BLaER1 treated with 17β-estradiol and CSF1 and Interleukin-3, amounts not matched to agents 10 nM and 100 nM (cell line): ENCODE measurements around the gene WDR6.

Source experiments
- H3K27ac ChIP-seq, 11 experiments: shearing (Covaris generic); formaldehyde crosslinking; 2 replicates each; pipeline ENCODE4 v1.8.1; 2022
- H3K27me3 ChIP-seq, 11 experiments: shearing (Covaris generic); formaldehyde crosslinking; 2 replicates each; pipeline ENCODE4 v1.8.1; 2022
- H3K36me3 ChIP-seq, 11 experiments: shearing (Covaris generic); formaldehyde crosslinking; 2 replicates each; pipeline ENCODE4 v1.8.1; 2022
- H3K4me1 ChIP-seq, 10 experiments: shearing (Covaris generic); formaldehyde crosslinking; 2 replicates each; pipeline ENCODE4 v1.8.1; 2022
- H3K4me2 ChIP-seq, 11 experiments: shearing (Covaris generic); formaldehyde crosslinking; 2 replicates each; pipeline ENCODE4 v1.8.1; 2022
- H3K4me3 ChIP-seq, 10 experiments: shearing (Covaris generic); formaldehyde crosslinking; 2 replicates each; pipeline ENCODE4 v1.8.1; 2022
- H3K9ac ChIP-seq, 11 experiments: shearing (Covaris generic); formaldehyde crosslinking; 2 replicates each; pipeline ENCODE4 v1.8.1; 2022
- H3K9me3 ChIP-seq, 11 experiments: shearing (Covaris generic); formaldehyde crosslinking; replicated peaks in 1 of 11; 2 replicates each; pipeline ENCODE4 v1.8.1; 2022
- H4K20me1 ChIP-seq, 11 experiments: shearing (Covaris generic); formaldehyde crosslinking; 2 replicates each; pipeline ENCODE4 v1.8.1; 2022
- Cebpa-rat ChIP-seq, 11 experiments: shearing (Covaris generic); IDR thresholded peaks; 2 replicates each; pipeline ENCODE4 v1.8.1; 2022

Gene WDR6

GRCh38 chr3:48970586-48970985, 36.6 kb upstream of the WDR6 start:
- H4K20me1 ChIP-seq: peaks cover 0 to 22% (median 15%) of the 10 kb centered on the region in 11 experiments; a peak in 14 of 22 replicates
- no peak overlapping the region for H3K4me3 ChIP-seq
- H3K9me3 ChIP-seq: no peaks in the 10 kb centered on the region
- no peak overlapping the region for H3K4me2 ChIP-seq
- peaks cover 0 to 18% (median 14%) of the 10 kb centered on the region in 10 experiments; a peak in 9 of 20 replicates for H3K4me1 ChIP-seq
- H3K9ac ChIP-seq: no peak overlapping the region
- H3K27ac ChIP-seq: no peak overlapping the region
- TF ChIP-seq Cebpa-rat (IDR thresholded peaks at IDR 0.05): no peak
- H3K27me3 ChIP-seq: no peaks in the 10 kb centered on the region
- H3K36me3 ChIP-seq: peaks cover 99 to 100% (median 99%) of the 10 kb centered on the region in 11 experiments

- Histone ChIP-seq H3K27ac (no peak overlapping the region), H4K20me1 (peaks cover 0 to 15% (median 0%) of the 10 kb centered on the region in 11 experiments; a peak in 5 of 22 replicates), H3K36me3 (peaks cover 99 to 100% (median 100%) of the 10 kb centered on the region in 11 experiments), H3K27me3 (no peaks in the 10 kb centered on the region), H3K9ac (no peak overlapping the region), H3K4me2 (no peak overlapping the region), H3K4me3 (no peak overlapping the region), H3K4me1 (no peaks in the 10 kb centered on the region), H3K9me3 (no peaks in the 10 kb centered on the region)
- TF ChIP-seq Cebpa-rat (IDR thresholded peaks at IDR 0.05): no peak
Measured at GRCh38 chr3:48974076-48974864, 32.9 kb upstream of the WDR6 start.

GRCh38 chr3:48979451-48979850, 27.7 kb upstream of the WDR6 start:
- H3K9ac ChIP-seq: no peak overlapping the region
- no peak overlapping the region for H3K4me3 ChIP-seq
- no peak for TF ChIP-seq Cebpa-rat (IDR thresholded peaks at IDR 0.05)
- no peak overlapping the region for H3K4me2 ChIP-seq
- no peaks in the 10 kb centered on the region for H3K9me3 ChIP-seq
- H3K27ac ChIP-seq: no peak overlapping the region
- peaks cover 0 to 46% (median 12%) of the 10 kb centered on the region in 11 experiments; a peak in 13 of 22 replicates for H4K20me1 ChIP-seq
- H3K4me1 ChIP-seq: peaks cover 0 to 19% (median 3%) of the 10 kb centered on the region in 10 experiments; a peak in 9 of 20 replicates
- H3K27me3 ChIP-seq: no peaks in the 10 kb centered on the region
- peaks cover 97 to 100% (median 100%) of the 10 kb centered on the region in 11 experiments for H3K36me3 ChIP-seq

- H3K9ac ChIP-seq: no peak overlapping the region
- no peaks in the 10 kb centered on the region for H3K9me3 ChIP-seq
- TF ChIP-seq Cebpa-rat (IDR thresholded peaks at IDR 0.05): no peak
- peaks cover 0 to 54% (median 14%) of the 10 kb centered on the region in 11 experiments; a peak in 14 of 22 replicates for H4K20me1 ChIP-seq
- peaks cover 90 to 100% (median 99%) of the 10 kb centered on the region in 11 experiments for H3K36me3 ChIP-seq
- no peak overlapping the region for H3K27ac ChIP-seq
- H3K4me3 ChIP-seq: no peak overlapping the region
- H3K4me2 ChIP-seq: no peak overlapping the region
- peaks cover 0 to 28% (median 6%) of the 10 kb centered on the region in 10 experiments; a peak in 9 of 20 replicates for H3K4me1 ChIP-seq
- no peaks in the 10 kb centered on the region for H3K27me3 ChIP-seq
Measured at GRCh38 chr3:48980295-48980694, 26.9 kb upstream of the WDR6 start.

GRCh38 chr3:48982016-48982415, 25.2 kb upstream of the WDR6 start:
- H3K4me1 ChIP-seq: peaks cover 0 to 28% (median 6%) of the 10 kb centered on the region in 10 experiments; a peak in 9 of 20 replicates
- H4K20me1 ChIP-seq: peaks cover 0 to 55% (median 22%) of the 10 kb centered on the region in 11 experiments; a peak in 13 of 22 replicates
- no peak for TF ChIP-seq Cebpa-rat (IDR thresholded peaks at IDR 0.05)
- no peaks in the 10 kb centered on the region for H3K9me3 ChIP-seq
- no peak overlapping the region for H3K4me2 ChIP-seq
- no peaks in the 10 kb centered on the region for H3K27me3 ChIP-seq
- H3K9ac ChIP-seq: no peak overlapping the region
- H3K36me3 ChIP-seq: peaks cover 73 to 100% (median 91%) of the 10 kb centered on the region in 11 experiments
- H3K4me3 ChIP-seq: no peak overlapping the region
- H3K27ac ChIP-seq: no peak overlapping the region

- peaks cover 0 to 28% (median 6%) of the 10 kb centered on the region in 10 experiments; a peak in 9 of 20 replicates for H3K4me1 ChIP-seq
- H3K27me3 ChIP-seq: no peaks in the 10 kb centered on the region
- H3K9me3 ChIP-seq: no peaks in the 10 kb centered on the region
- TF ChIP-seq Cebpa-rat (IDR thresholded peaks at IDR 0.05): no peak
- H3K9ac ChIP-seq: no peak overlapping the region
- H3K4me3 ChIP-seq: no peak overlapping the region
- H3K4me2 ChIP-seq: peak overlapping the region in 1 of 11 experiments; percentile 95; a peak in 1 of 22 replicates
- H3K27ac ChIP-seq: no peak overlapping the region
- H4K20me1 ChIP-seq: peaks cover 0 to 56% (median 22%) of the 10 kb centered on the region in 11 experiments; a peak in 13 of 22 replicates
- H3K36me3 ChIP-seq: peaks cover 66 to 95% (median 85%) of the 10 kb centered on the region in 11 experiments
Measured at GRCh38 chr3:48982686-48983085, 24.5 kb upstream of the WDR6 start.

GRCh38 chr3:48983096-48983495, 24.1 kb upstream of the WDR6 start:
- H3K4me1 ChIP-seq: peaks cover 0 to 28% (median 8%) of the 10 kb centered on the region in 10 experiments; a peak in 10 of 20 replicates
- H3K4me3 ChIP-seq: no peak overlapping the region
- H3K27ac ChIP-seq: no peak overlapping the region
- H4K20me1 ChIP-seq: peaks cover 0 to 56% (median 22%) of the 10 kb centered on the region in 11 experiments; a peak in 13 of 22 replicates
- H3K27me3 ChIP-seq: no peaks in the 10 kb centered on the region
- H3K9me3 ChIP-seq: no peaks in the 10 kb centered on the region
- peaks cover 62 to 91% (median 81%) of the 10 kb centered on the region in 11 experiments for H3K36me3 ChIP-seq
- peak overlapping the region in 1 of 11 experiments; percentile 95; a peak in 2 of 22 replicates for H3K4me2 ChIP-seq
- 0 out of 22 replicates have a peak overlapping the region, but pooled peaks of 1 of the 11 experiments have one; percentile 55 for H3K9ac ChIP-seq
- no peak for TF ChIP-seq Cebpa-rat (IDR thresholded peaks at IDR 0.05)

- peaks cover 0 to 8% (median 0%) of the 10 kb centered on the region in 11 experiments; a peak in 3 of 22 replicates for H3K27me3 ChIP-seq
- no peak overlapping the region; a peak in 1 of 20 replicates for H3K4me3 ChIP-seq
- H3K9me3 ChIP-seq: no peaks in the 10 kb centered on the region
- peaks cover 0 to 53% (median 22%) of the 10 kb centered on the region in 11 experiments; a peak in 12 of 22 replicates for H4K20me1 ChIP-seq
- no peak for TF ChIP-seq Cebpa-rat (IDR thresholded peaks at IDR 0.05)
- peaks cover 48 to 76% (median 65%) of the 10 kb centered on the region in 11 experiments for H3K36me3 ChIP-seq
- peak overlapping the region in 5 of 11 experiments; percentile 2 to 95 (median 58); a peak in 8 of 22 replicates for H3K4me2 ChIP-seq
- H3K9ac ChIP-seq: peak overlapping the region in 4 of 11 experiments; percentile 12 to 55 (median 38); a peak in 6 of 22 replicates
- H3K4me1 ChIP-seq: peaks cover 11 to 42% (median 20%) of the 10 kb centered on the region in 10 experiments
- H3K27ac ChIP-seq: peak overlapping the region in 3 of 11 experiments; percentile 46 to 54 (median 54); a peak in 6 of 22 replicates
Measured at GRCh38 chr3:48984663-48985062, 22.5 kb upstream of the WDR6 start.
